ENCODE measurements around the gene FLRT2.

FLRT2 gene

DNA sequence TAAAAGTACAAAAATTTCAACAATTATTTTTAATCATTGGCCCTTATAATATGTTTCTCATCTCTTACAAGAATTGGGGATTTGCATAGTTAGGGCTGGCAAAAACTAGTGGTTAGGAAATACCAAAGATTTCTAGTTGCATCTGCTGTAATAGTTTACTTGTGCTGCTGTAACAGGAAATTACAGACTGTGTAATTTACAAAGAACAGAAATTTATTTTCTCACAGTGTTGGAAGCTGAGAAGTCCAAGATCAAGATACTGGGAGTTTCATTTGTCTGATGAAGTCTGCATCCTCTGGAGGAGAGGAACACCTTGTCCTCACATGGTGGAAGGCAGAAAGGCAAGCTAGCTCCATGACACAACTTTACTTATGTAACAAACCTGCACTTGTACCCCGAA is 157.0 kb downstream of the FLRT2 start:
- no peaks in the 10 kb centered on the region for H3K4me1 ChIP-seq (ENCODE audit: insufficient read depth, low read length)
- H3K27me3 ChIP-seq (ENCODE audit: insufficient read depth, low read length) = no peaks in the 10 kb centered on the region
- H3K9me3 ChIP-seq (ENCODE audit: insufficient read depth, low read depth, low read length) = no peaks in the 10 kb centered on the region
- H3K4me3 ChIP-seq (ENCODE audit: low read length) = no peak overlapping the region
- no peak overlapping the region for H3K9ac ChIP-seq (ENCODE audit: low read depth, low read length)
- H3K36me3 ChIP-seq (ENCODE audit: insufficient read depth, low read depth, low read length) = no peaks in the 10 kb centered on the region
- H3K27ac ChIP-seq (ENCODE audit: low read length) = no peak overlapping the region

DNA sequence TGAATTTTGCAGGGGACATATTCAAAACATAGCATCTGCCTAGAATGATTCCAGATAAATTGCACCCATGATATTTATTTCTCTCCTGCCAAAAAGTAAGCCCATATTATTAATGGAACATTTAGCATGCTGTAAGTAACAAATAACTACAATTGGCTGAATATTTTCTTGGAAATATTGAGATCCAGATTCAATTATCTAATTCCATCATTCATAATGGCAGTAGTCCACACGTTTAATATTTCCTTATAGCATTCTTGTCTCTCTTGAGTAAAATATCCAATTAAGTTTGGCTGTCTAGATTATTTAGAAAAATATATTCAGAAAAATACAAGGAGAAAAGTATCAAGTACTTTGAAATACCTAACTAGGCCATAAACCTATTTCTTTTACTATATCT is 157.5 kb downstream of the FLRT2 start:
- no peak overlapping the region for H3K4me3 ChIP-seq (ENCODE audit: low read length)
- H3K27me3 ChIP-seq (ENCODE audit: insufficient read depth, low read length) = no peaks in the 10 kb centered on the region
- no peak overlapping the region for H3K27ac ChIP-seq (ENCODE audit: low read length)
- no peaks in the 10 kb centered on the region for H3K36me3 ChIP-seq (ENCODE audit: insufficient read depth, low read depth, low read length)
- no peaks in the 10 kb centered on the region for H3K4me1 ChIP-seq (ENCODE audit: insufficient read depth, low read length)
- no peaks in the 10 kb centered on the region for H3K9me3 ChIP-seq (ENCODE audit: insufficient read depth, low read depth, low read length)
- H3K9ac ChIP-seq (ENCODE audit: low read depth, low read length) = no peak overlapping the region

DNA sequence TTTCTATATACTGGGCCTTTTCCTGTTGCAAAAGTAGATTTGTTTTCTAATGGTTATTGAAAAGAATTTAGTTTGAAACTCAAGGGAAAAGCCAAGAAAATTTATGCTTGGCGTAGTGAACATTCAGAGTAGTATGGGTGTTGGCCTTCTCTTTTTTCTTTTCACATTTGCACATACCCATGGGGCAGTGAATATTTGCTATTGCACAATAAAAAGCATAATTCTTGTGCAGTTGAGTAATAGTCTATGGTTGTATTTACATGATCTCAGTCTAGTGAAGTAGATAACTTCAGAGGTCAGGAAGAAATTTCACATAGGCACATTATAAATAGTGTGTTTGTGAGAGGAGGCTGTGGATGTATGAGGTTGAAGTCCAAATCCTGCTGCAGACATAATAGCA is 158.1 kb downstream of the FLRT2 start:
- Histone ChIP-seq H3K27ac (ENCODE audit: low read length) (no peak overlapping the region), H3K36me3 (ENCODE audit: insufficient read depth, low read depth, low read length) (no peaks in the 10 kb centered on the region), H3K4me1 (ENCODE audit: insufficient read depth, low read length) (no peaks in the 10 kb centered on the region), H3K9ac (ENCODE audit: low read depth, low read length) (no peak overlapping the region), H3K4me3 (ENCODE audit: low read length) (no peak overlapping the region), H3K27me3 (ENCODE audit: insufficient read depth, low read length) (no peaks in the 10 kb centered on the region), H3K9me3 (ENCODE audit: insufficient read depth, low read depth, low read length) (no peaks in the 10 kb centered on the region)

DNA sequence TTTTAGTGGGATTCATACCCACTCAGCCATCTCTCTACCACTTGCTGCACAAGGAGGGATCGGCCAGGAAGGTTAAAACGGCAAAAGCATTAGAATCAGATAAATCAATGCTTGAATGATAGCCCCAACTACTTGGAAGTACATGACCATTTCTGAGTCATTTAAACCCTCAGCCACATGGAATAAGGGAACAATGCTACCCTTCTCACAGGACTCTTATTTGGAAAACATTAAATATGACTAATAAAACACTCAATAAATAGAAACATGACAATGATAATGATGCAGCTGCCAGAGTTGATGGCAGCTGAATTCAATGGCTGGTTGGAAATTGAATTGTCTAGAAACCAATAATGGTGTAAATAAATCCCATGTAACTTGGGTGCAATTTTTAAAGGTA is 165.4 kb downstream of the FLRT2 start:
- Histone ChIP-seq H3K27ac (ENCODE audit: low read length) (no peak overlapping the region), H3K27me3 (ENCODE audit: insufficient read depth, low read length) (no peaks in the 10 kb centered on the region), H3K36me3 (ENCODE audit: insufficient read depth, low read depth, low read length) (no peaks in the 10 kb centered on the region), H3K4me1 (ENCODE audit: insufficient read depth, low read length) (no peaks in the 10 kb centered on the region), H3K4me3 (ENCODE audit: low read length) (no peak overlapping the region), H3K9me3 (ENCODE audit: insufficient read depth, low read depth, low read length) (no peaks in the 10 kb centered on the region), H3K9ac (ENCODE audit: low read depth, low read length) (no peak overlapping the region)

DNA sequence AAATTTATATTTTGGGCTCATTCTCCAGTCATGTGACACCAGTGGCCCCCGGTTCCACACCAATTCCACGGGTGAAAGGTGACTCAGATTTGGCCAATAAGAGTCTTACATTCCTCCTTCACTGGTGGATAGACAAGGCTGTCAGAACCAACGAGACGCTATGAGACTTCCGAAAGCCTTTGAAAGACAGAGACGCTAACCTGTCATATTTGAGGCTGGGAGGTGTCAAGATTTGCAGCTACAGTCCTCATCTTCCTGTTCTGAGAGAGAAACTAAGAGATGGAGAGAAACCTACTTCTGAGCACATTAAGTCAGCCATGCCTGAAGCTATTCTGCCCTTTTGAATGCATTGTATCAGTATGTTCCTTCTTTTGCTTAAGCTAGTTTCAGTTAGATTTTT is 171.2 kb downstream of the FLRT2 start:
- no peaks in the 10 kb centered on the region for H3K36me3 ChIP-seq (ENCODE audit: insufficient read depth, low read depth, low read length)
- H3K27ac ChIP-seq (ENCODE audit: low read length) = no peak overlapping the region
- no peaks in the 10 kb centered on the region for H3K9me3 ChIP-seq (ENCODE audit: insufficient read depth, low read depth, low read length)
- H3K9ac ChIP-seq (ENCODE audit: low read depth, low read length) = no peak overlapping the region
- H3K27me3 ChIP-seq (ENCODE audit: insufficient read depth, low read length) = no peaks in the 10 kb centered on the region
- no peaks in the 10 kb centered on the region for H3K4me1 ChIP-seq (ENCODE audit: insufficient read depth, low read length)
- no peak overlapping the region for H3K4me3 ChIP-seq (ENCODE audit: low read length)

DNA sequence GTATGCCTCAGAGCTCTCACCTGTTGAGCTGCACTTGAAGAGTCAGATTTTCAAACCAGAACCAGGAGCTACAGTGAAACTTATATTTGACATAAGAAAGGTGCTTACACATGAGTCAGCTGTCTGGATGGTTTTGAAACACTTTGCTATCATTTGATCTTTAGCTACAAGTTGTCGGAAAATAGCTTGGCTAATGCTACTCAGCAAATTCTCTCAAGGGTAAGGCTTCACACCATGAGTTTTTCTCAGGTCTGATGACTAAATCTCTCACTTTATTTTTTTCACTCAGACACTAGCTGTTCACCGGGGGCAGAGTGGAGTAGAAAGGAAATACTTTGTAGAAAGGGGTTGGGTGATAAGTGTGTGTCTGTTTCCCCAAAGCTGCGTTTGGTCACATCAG is 171.8 kb downstream of the FLRT2 start:
- Histone ChIP-seq H3K9me3 (ENCODE audit: insufficient read depth, low read depth, low read length) (no peaks in the 10 kb centered on the region), H3K4me3 (ENCODE audit: low read length) (no peak overlapping the region), H3K36me3 (ENCODE audit: insufficient read depth, low read depth, low read length) (no peaks in the 10 kb centered on the region), H3K27me3 (ENCODE audit: insufficient read depth, low read length) (no peaks in the 10 kb centered on the region), H3K9ac (ENCODE audit: low read depth, low read length) (no peak overlapping the region), H3K27ac (ENCODE audit: low read length) (no peak overlapping the region), H3K4me1 (ENCODE audit: insufficient read depth, low read length) (no peaks in the 10 kb centered on the region)

DNA sequence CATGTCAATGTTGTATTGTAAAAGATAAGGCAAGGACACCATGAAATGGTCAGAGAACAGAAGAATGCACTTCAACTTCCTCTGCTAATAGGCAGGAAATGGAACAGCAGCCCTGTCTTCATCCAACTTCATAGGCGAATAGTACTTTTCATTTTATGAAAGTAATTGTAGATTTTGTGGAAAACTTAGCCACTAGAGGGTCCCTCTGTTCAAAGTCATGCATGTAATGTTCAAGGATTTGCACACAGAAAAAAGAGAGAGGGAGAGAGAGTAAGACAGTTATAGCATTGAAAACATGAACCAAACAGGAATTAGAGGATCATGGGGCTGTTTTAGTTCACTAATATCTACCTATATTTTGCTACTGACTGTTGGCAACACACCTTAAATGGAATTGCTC is 172.2 kb downstream of the FLRT2 start:
- no peak overlapping the region for H3K4me3 ChIP-seq (ENCODE audit: low read length)
- H3K27ac ChIP-seq (ENCODE audit: low read length) = no peak overlapping the region
- no peaks in the 10 kb centered on the region for H3K4me1 ChIP-seq (ENCODE audit: insufficient read depth, low read length)
- no peaks in the 10 kb centered on the region for H3K36me3 ChIP-seq (ENCODE audit: insufficient read depth, low read depth, low read length)
- no peak overlapping the region for H3K9ac ChIP-seq (ENCODE audit: low read depth, low read length)
- H3K27me3 ChIP-seq (ENCODE audit: insufficient read depth, low read length) = no peaks in the 10 kb centered on the region
- H3K9me3 ChIP-seq (ENCODE audit: insufficient read depth, low read depth, low read length) = no peaks in the 10 kb centered on the region

DNA sequence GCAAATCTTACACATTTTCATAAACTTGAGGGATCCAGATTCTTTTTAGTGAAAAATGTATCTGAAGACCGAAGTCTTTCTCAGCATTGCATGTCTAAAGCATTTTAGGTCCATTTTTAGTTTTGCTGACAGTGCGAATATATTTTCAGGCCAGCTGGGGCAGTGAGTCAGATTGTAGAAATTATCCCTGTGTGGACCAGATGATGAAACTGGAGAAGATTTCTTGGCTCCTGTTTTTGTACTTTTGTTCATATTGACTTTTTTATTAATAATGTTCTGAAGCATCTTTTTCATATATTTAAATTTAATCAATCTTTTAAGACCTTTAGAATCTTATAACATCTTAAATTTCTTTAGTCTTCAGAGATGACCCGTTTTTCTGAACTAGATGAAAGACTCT is 173.1 kb downstream of the FLRT2 start:
- no peaks in the 10 kb centered on the region for H3K4me1 ChIP-seq (ENCODE audit: insufficient read depth, low read length)
- H3K36me3 ChIP-seq (ENCODE audit: insufficient read depth, low read depth, low read length) = no peaks in the 10 kb centered on the region
- no peak overlapping the region for H3K9ac ChIP-seq (ENCODE audit: low read depth, low read length)
- no peak overlapping the region for H3K27ac ChIP-seq (ENCODE audit: low read length)
- H3K27me3 ChIP-seq (ENCODE audit: insufficient read depth, low read length) = no peaks in the 10 kb centered on the region
- no peaks in the 10 kb centered on the region for H3K9me3 ChIP-seq (ENCODE audit: insufficient read depth, low read depth, low read length)
- H3K4me3 ChIP-seq (ENCODE audit: low read length) = no peak overlapping the region

Measured in iPS-20b (cell line).